BE2C (cell line): ENCODE data around the gene GDPD5.

Experiments
- DNase-seq: peaks from one replicate; pipeline ENCODE4 v3.0.0-alpha.2; 2020
- H3K27me3 ChIP-seq: fragments of 250-450 bp; sonication (Bioruptor Pico); 2 replicates; pipeline ENCODE4 v1.5.1; 2020; ENCODE audit warnings: mild to moderate bottlenecking
- H3K36me3 ChIP-seq: fragments of 250-450 bp; sonication (Bioruptor Pico); 2 replicates; pipeline ENCODE4 v1.5.1; 2020; ENCODE audit warnings: mild to moderate bottlenecking
- H3K4me1 ChIP-seq: fragments of 250-450 bp; sonication (Bioruptor Pico); 2 replicates; pipeline ENCODE4 v1.5.1; 2020
- H3K4me3 ChIP-seq: 2 replicates; pipeline ENCODE4 v1.5.1; 2011; ENCODE audit warnings: low read depth, low read length
- H3K9me3 ChIP-seq: fragments of 250-450 bp; sonication (Bioruptor Pico); 2 replicates; pipeline ENCODE4 v1.5.1; 2020
- TF ChIP-seq, protein P1 (sequence below): IDR thresholded peaks from 2 replicates; pipeline ENCODE4 v1.5.1; 2012; ENCODE audit warnings: mild to moderate bottlenecking, low read depth, low read length

Gene GDPD5

DNA sequence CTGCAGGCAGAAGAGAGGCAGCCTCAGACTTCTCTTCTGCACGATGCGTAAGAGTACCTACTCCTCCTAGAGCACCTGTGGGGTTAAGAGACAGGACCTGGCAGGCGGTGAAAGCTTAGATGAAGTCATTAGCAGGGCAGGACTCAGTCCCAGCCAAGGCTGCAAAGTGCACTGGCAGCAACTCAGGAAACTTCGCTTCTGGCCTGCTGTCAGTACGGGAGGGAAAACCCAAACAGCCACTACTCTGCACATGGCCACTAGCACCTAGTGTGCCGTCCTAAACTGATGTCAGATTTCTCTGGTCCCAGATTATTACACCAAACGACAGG, 84.0 kb downstream of the GDPD5 start:
- Histone ChIP-seq H3K27me3 (no peaks in the 10 kb centered on the region), H3K9me3 (no peaks in the 10 kb centered on the region), H3K36me3 (no peaks in the 10 kb centered on the region), H3K4me1 (no peaks in the 10 kb centered on the region), H3K4me3 (no peak overlapping the region)
- no peak for DNase-seq
- TF ChIP-seq, protein P1, sequence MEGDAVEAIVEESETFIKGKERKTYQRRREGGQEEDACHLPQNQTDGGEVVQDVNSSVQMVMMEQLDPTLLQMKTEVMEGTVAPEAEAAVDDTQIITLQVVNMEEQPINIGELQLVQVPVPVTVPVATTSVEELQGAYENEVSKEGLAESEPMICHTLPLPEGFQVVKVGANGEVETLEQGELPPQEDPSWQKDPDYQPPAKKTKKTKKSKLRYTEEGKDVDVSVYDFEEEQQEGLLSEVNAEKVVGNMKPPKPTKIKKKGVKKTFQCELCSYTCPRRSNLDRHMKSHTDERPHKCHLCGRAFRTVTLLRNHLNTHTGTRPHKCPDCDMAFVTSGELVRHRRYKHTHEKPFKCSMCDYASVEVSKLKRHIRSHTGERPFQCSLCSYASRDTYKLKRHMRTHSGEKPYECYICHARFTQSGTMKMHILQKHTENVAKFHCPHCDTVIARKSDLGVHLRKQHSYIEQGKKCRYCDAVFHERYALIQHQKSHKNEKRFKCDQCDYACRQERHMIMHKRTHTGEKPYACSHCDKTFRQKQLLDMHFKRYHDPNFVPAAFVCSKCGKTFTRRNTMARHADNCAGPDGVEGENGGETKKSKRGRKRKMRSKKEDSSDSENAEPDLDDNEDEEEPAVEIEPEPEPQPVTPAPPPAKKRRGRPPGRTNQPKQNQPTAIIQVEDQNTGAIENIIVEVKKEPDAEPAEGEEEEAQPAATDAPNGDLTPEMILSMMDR = no peak

DNA sequence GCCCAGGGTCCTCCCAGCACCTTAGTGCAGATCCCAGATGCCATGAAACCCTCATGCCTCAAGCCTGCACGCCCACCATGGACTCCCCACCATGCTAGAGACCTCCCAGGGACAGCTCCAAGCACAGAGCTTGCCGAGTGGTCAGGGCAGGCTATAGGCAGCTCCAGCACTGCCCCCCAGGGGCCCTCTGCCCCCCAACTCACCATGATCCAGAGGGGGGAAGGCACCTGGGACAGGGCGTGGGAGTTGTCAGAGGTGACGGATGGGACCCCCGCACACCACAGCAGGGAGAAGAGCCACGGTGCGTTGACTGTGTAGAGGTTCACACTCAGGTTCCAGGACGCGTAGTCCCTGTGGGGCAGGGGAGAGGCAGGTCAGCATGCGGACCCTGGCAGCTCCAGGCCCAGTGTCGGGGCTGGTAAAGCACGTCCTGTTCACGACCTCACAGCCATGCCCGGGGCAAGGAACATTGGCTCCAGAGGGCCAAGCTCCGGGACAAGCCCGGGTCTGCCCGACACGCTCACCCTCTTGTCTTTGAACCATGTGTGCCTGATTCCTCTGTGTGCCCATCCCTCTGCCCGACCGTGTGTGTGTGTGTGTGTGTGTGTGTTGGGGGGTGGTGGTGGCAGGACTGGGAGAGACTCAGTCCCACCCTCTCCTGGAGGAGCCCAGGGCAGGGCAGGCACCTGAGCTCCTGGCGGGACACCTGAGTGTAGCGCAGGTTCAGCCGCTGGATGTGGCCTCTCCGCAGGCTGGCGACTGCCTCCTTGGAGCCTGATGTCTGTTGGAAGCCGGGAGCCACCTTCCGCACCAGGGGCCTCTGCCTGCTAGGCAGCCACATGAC, 84.6 kb downstream of the GDPD5 start:
- H3K4me3 ChIP-seq = no peak overlapping the region
- TF ChIP-seq, protein P1 = no peak
- no peaks in the 10 kb centered on the region for H3K36me3 ChIP-seq
- no peaks in the 10 kb centered on the region for H3K9me3 ChIP-seq
- DNase-seq = no peak
- H3K27me3 ChIP-seq = no peaks in the 10 kb centered on the region
- no peaks in the 10 kb centered on the region for H3K4me1 ChIP-seq

DNA sequence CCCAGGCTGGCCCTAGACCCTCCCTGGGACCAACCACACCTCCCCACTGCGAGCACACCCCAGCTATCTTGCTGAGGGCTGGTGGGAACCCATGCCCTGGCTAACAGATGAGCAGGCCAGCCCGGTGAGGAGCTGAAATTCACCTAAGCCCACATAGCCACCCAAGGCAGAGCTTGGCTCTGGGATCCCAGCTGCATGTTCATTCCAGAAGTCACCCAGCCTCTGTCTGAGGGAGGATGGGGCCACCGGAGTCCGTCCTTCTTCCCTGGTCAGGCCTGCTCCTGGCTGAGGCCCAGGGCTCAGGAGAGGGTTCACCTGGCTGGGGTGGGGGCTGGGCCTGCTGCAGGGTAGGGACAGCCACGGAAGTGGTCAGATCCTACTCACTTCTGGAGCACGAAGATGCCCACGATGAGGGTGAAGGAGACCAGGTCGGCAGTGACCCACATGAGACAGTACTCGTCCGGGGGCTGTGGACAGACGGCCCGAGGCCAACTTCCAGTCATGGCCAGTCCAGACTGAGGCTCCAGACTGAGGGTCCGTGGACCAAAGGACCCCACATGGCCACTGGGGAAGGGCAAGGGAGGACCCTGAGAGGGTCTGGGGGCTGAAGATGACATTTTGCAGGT, 86.1 kb downstream of the GDPD5 start:
- Histone ChIP-seq H3K4me3 (no peak overlapping the region), H3K27me3 (no peaks in the 10 kb centered on the region), H3K36me3 (no peaks in the 10 kb centered on the region), H3K9me3 (no peaks in the 10 kb centered on the region), H3K4me1 (no peaks in the 10 kb centered on the region)
- no peak for DNase-seq
- TF ChIP-seq, protein P1 = no peak

DNA sequence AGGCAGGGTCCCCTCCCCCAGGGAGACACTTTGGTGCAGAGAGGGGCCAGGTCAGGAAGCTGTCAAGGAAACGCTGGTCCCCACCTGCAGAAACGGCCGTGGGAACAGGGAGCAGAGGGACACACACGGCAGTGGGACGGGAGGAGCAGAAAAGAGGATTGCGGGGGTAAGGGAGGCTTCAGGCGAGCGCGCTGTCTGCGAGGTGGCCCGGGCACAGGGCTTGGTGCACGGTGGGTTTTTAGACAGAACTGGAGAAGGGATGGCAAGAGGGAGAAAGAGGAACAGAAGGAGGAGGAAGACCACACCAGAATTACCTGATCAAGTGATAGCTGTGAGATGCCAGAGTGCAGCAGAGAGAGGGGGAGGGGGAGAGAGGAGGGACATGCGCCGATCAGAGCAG, 86.7 kb downstream of the GDPD5 start:
- TF ChIP-seq, protein P1 = no peak
- no peaks in the 10 kb centered on the region for H3K27me3 ChIP-seq
- no peaks in the 10 kb centered on the region for H3K9me3 ChIP-seq
- no peaks in the 10 kb centered on the region for H3K4me1 ChIP-seq
- H3K4me3 ChIP-seq = no peak overlapping the region
- DNase-seq = no peak
- H3K36me3 ChIP-seq = no peaks in the 10 kb centered on the region

DNA sequence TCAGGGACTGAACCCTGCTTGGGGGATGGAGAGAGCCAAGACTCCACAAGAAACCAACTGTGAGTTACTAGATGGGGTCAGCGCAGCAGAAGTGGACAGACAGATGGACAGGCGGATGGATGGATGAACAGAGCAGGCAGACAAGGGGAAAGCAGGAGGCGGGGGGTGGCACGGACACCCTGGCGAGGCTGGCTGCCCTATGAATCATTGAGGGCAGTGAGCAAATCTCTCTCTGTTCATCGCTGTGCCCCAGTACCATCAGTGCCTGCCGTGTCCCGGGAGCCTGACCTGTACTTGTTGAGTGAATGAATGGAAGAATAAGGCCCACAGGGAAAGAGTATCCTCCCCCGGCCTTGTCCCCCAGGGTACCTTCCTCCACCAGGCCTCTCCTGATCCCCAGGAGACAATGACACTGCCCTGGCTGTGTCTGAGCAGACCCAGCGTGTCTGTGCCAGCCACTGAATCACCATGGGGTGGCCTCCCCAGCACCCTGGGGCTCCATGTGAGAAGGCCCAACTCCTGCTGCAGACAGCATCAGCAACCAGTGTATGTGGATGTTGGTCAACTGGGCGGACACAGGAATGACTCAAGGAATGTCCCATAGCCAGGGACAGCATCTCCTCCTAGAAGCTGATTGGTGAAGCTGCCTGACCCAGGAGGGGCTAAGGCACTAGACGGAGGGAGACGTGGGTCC, 87.6 kb downstream of the GDPD5 start:
- Histone ChIP-seq H3K9me3 (no peaks in the 10 kb centered on the region), H3K4me3 (no peak overlapping the region), H3K4me1 (no peaks in the 10 kb centered on the region), H3K36me3 (no peaks in the 10 kb centered on the region), H3K27me3 (no peaks in the 10 kb centered on the region)
- TF ChIP-seq, protein P1 = no peak
- no peak for DNase-seq

DNA sequence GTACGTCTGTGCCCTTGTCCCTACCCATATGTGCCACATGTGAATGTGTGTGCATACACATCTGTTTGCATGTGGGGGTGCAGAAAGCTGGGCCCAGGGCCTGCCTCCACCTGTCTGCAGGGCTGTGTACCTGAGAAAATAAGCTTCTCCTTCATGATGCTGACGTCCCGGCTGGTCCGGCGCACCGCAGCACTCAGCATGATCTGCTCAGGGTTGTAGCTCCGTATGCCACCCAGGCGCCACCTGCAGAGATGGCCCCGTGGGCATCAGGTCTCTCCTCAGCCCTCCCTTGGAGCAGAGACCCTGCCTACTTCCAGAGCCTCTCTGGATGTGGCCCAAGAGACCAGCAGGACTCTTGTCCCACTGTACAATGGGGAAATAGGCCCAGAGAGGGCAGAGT, 88.9 kb downstream of the GDPD5 start:
- Histone ChIP-seq H3K27me3 (peaks cover 6% of the 10 kb centered on the region), H3K4me3 (no peak overlapping the region), H3K4me1 (no peaks in the 10 kb centered on the region), H3K9me3 (no peaks in the 10 kb centered on the region), H3K36me3 (no peaks in the 10 kb centered on the region)
- TF ChIP-seq, protein P1 = no peak
- DNase-seq = no peak
